K562 (cell line): ENCODE measurements around the gene NOM1. TPM values are rescaled to one million over a fixed set of nuclear protein-coding genes. Genes with fewer than 3 reads are reported as not detected.

ENCODE experiments used
- ADNP ChIP-seq: fragments of 200-800 bp; sonication (Bioruptor generic); IDR thresholded peaks from 2 replicates; pipeline ENCODE4 v1.6.1; 2016; ENCODE audit warnings: missing genetic modification characterization, missing compliant biosample characterization
- BCOR ChIP-seq: fragments of 450-650 bp; IDR thresholded peaks from 2 replicates; pipeline ENCODE4 v1.6.1; 2016
- CREB1 ChIP-seq, 2 experiments: sonication (generic) in 1 of 2; formaldehyde crosslinking in 1 of 2; IDR thresholded peaks; 2 replicates each; pipeline versions ENCODE4 v1.6.1 to v1.8.0; 2012 to 2022; ENCODE audit warnings: inconsistent platforms in 1 of 2, mild to moderate bottlenecking in 1 of 2, missing genetic modification reagents in 1 of 2, moderate library complexity in 1 of 2
- ETV1 ChIP-seq: fragments of 450-650 bp; conservative IDR thresholded peaks from 2 replicates; pipeline ENCODE4 v1.6.1; 2016; ENCODE audit warnings: missing genetic modification characterization, control low read depth, low read depth, missing compliant biosample characterization
- FOXK1 ChIP-seq: sonication (generic); formaldehyde crosslinking; IDR thresholded peaks from 2 replicates; pipeline ENCODE4 v1.8.0; 2022; ENCODE audit warnings: missing genetic modification reagents, mild to moderate bottlenecking, borderline replicate concordance
- GTF2F1 ChIP-seq: IDR thresholded peaks from 2 replicates; pipeline ENCODE4 v1.6.1; 2011; ENCODE audit warnings: low read depth, low read length, improper control_type of control experiment
- HMBOX1 ChIP-seq: sonication (generic); IDR thresholded peaks from 2 replicates; pipeline ENCODE4 v1.6.1; 2016
- HMG20A ChIP-seq: fragments of 450-650 bp; formaldehyde crosslinking; conservative IDR thresholded peaks from 2 replicates; pipeline ENCODE4 v1.4.0; 2020; ENCODE audit warnings: mild to moderate bottlenecking, mixed read lengths
- HNRNPLL ChIP-seq: fragments of 200-400 bp; formaldehyde crosslinking; IDR thresholded peaks from 2 replicates; pipeline ENCODE4 v1.6.1; 2017; ENCODE audit warnings: low read length, low read depth, mild to moderate bottlenecking; ENCODE audit not compliant: poor library complexity, severe bottlenecking
- ILF3 ChIP-seq: fragments of 450-650 bp; IDR thresholded peaks from 2 replicates; pipeline ENCODE4 v1.6.1; 2018; ENCODE audit warnings: antibody characterized with exemption, mild to moderate bottlenecking, moderate library complexity, borderline replicate concordance
- MAZ ChIP-seq, 2 experiments: fragments of 450-650 bp in 1 of 2; sonication (generic) in 1 of 2; formaldehyde crosslinking; IDR thresholded peaks in 1 of 2; conservative IDR thresholded peaks in 1 of 2; 2 replicates each; pipeline versions ENCODE4 v1.4.0 to v1.5.0; 2020; ENCODE audit warnings: mild to moderate bottlenecking in 1 of 2, missing genetic modification reagents in 1 of 2
- MYBL2 ChIP-seq, 2 experiments: fragments of 450-650 bp in 1 of 2; sonication (generic) in 1 of 2; formaldehyde crosslinking in 1 of 2; IDR thresholded peaks; 2 replicates each; pipeline versions ENCODE4 v1.6.1 to v1.8.1; 2017 to 2022; ENCODE audit warnings: borderline replicate concordance in 1 of 2, inconsistent platforms in 1 of 2, low read depth in 1 of 2, mild to moderate bottlenecking in 1 of 2, missing genetic modification reagents in 1 of 2, moderate library complexity in 1 of 2
- MYC ChIP-seq, 2 experiments: fragments of 250-450 bp in 1 of 2; sonication (Bioruptor Pico) in 1 of 2; IDR thresholded peaks; 2 replicates each; pipeline versions ENCODE4 v1.5.1 to v1.6.1; 2012 to 2021; ENCODE audit warnings: low read depth in 2 of 2, borderline replicate concordance in 1 of 2, improper control_type of control experiment in 1 of 2, low read length in 1 of 2, mild to moderate bottlenecking in 1 of 2, moderate library complexity in 1 of 2
- NFATC3 ChIP-seq: fragments of 450-650 bp; IDR thresholded peaks from 2 replicates; pipeline ENCODE4 v1.6.1; 2017; ENCODE audit warnings: mild to moderate bottlenecking
- PHB2 ChIP-seq: fragments of 450-650 bp; IDR thresholded peaks from 2 replicates; pipeline ENCODE4 v1.6.1; 2017; ENCODE audit warnings: low read depth
- PHTF2 ChIP-seq: fragments of 250-450 bp; sonication (Bioruptor Pico); IDR thresholded peaks from 2 replicates; pipeline ENCODE4 v1.5.0; 2021; ENCODE audit warnings: mild to moderate bottlenecking
- POLR2A ChIP-seq: fragments of 450-650 bp; conservative IDR thresholded peaks from 2 replicates; pipeline ENCODE4 v1.6.1; 2016
- PRPF4 ChIP-seq: fragments of 200-400 bp; formaldehyde crosslinking; IDR thresholded peaks from one replicate; pipeline ENCODE4 v1.6.1; 2017; ENCODE audit warnings: low read length, low read depth, mild to moderate bottlenecking; ENCODE audit not compliant: insufficient read depth, poor library complexity, severe bottlenecking
- RNF2 ChIP-seq: sonication (generic); IDR thresholded peaks from 2 replicates; pipeline ENCODE4 v1.6.1; 2016
- SMAD3 ChIP-seq: fragments of 450-650 bp; formaldehyde crosslinking; conservative IDR thresholded peaks from 2 replicates; pipeline ENCODE4 v1.4.0; 2020; ENCODE audit warnings: mild to moderate bottlenecking
- SPI1 ChIP-seq: IDR thresholded peaks from 2 replicates; pipeline ENCODE4 v1.6.1; 2011; ENCODE audit warnings: low read depth, low read length, control low read depth, borderline replicate concordance
- TCF3 ChIP-seq: sonication (generic); formaldehyde crosslinking; IDR thresholded peaks from 2 replicates; pipeline ENCODE4 v1.4.0; 2020; ENCODE audit warnings: mild to moderate bottlenecking, missing genetic modification reagents
- TOE1 ChIP-seq, 2 experiments: fragments of 450-650 bp in 1 of 2; sonication (generic) in 1 of 2; formaldehyde crosslinking in 1 of 2; IDR thresholded peaks; 2 replicates each; pipeline versions ENCODE4 v1.7.1 to v1.8.0; 2016 to 2022; ENCODE audit warnings: borderline replicate concordance in 2 of 2, mild to moderate bottlenecking in 2 of 2, antibody characterized with exemption in 1 of 2, inconsistent platforms in 1 of 2, low read depth in 1 of 2, missing genetic modification reagents in 1 of 2, moderate library complexity in 1 of 2
- U2AF1 ChIP-seq: fragments of 200-400 bp; formaldehyde crosslinking; optimal IDR thresholded peaks from 2 replicates; pipeline ENCODE3; 2017; ENCODE audit warnings: mild to moderate bottlenecking, low read depth, low read length, moderate library complexity
- ZNF311 ChIP-seq: fragments of 250-450 bp; sonication (Bioruptor Pico); IDR thresholded peaks from 2 replicates; pipeline ENCODE4 v1.4.0; 2020; ENCODE audit warnings: mild to moderate bottlenecking, moderate library complexity
- ZNF354B ChIP-seq: fragments of 250-450 bp; sonication (Bioruptor Pico); IDR thresholded peaks from 2 replicates; pipeline ENCODE4 v1.4.0; 2020
- ZNF41 ChIP-seq: fragments of 250-450 bp; sonication (Bioruptor Pico); conservative IDR thresholded peaks from 2 replicates; pipeline ENCODE4 v1.4.0; 2020; ENCODE audit warnings: mild to moderate bottlenecking
- polyA plus RNA-seq, 8 experiments: library from polyadenylated mRNA; depleted of rRNA in 4 of 8; stranded (reverse) in 5 of 8; unstranded in 3 of 8; fragments of >200 nt; fragmentation: Nextera tagmentation in 2 of 8; fragmentation: Illumina TruSeq in 1 of 8; extraction: Ambion mirVana in 2 of 8; extraction: Trizol in 1 of 8; gene quantifications; 2 replicates each; pipeline versions ENCODE4 v1.2.1 to v1.2.3, GENCODE V29; 2011 to 2014; ENCODE audit warnings: inconsistent platforms in 1 of 8, missing spikeins in 1 of 8
- total RNA-seq, 7 experiments: library from RNA; depleted of rRNA in 6 of 7; stranded (reverse); fragments of >200 nt in 6 of 7; fragmentation: Illumina TruSeq in 2 of 7; extraction: Trizol in 2 of 7; gene quantifications; 2 replicates each; pipeline versions ENCODE4 v1.2.1 to v1.2.3, GENCODE V29; 2011 to 2021; ENCODE audit warnings: low replicate concordance in 1 of 7

NOM1 gene
- total and polyA plus RNA-seq, 9 of the 15 experiments (the other 6 are each of a cell fraction or from before 2014, with no cell fraction given): 6.8 to 47.3 (median 37.4) TPM

DNA sequence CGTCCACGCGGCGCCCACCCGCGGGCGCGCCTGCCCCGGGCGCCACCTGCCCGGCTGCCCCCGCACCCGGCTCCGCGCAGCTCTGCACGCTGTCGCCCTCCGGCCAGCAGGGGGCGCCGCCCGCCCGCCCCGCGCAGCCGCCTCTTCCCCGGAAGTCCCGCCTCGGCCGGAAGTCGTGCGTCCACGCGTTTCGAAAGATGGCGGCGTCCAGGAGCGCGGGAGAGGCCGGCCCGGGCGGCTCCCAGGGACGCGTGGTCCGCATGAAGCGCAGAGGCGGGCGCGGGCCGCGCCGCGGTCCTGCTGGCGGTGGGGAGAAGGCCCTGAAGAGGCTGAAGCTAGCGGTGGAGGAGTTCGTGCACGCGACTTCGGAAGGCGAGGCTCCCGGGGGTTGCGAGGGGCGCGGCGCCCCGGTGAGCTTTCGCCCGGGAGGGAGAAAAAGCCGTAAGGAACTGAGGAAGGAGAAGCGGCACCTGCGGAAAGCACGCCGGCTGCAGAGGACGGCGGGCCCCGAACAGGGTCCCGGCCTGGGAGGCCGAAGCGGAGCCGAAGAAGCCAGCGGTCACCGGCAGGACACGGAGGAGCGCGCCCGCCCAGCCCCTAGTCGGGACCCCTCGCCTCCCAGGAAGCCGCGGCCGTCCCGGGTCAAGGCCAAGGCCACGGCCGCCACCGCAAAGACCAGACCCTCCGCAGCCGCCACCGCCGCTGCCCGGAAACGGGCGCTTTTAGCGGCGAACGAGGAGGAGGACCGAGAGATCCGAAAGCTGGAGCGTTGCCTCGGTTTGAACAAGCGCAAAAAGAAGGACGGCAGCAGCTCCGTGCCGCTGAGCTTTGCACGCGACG, at the start of gene NOM1 (continued):
- TF ChIP-seq HMBOX1 (no peak), POLR2A (peak; percentile 94), TCF3 (peak; percentile 33; the same call in 1 of the 2 replicates), U2AF1 (peak; percentile 99), NFATC3 (no peak), ADNP (tag) (no peak; the same call in 1 of the 2 replicates), FOXK1 (CRISPR knock-in tag) (no peak), ZNF41 (no peak), ZNF311 (CRISPR knock-in tag) (no peak), PHTF2 (CRISPR knock-in tag) (no peak), SPI1 (no peak), HMG20A (CRISPR knock-in tag) (no peak), MYC (IDR thresholded peaks at IDR 0.05; ENCODE audit: low read depth, low read length) (peak; percentile 99), MYC (CRISPR knock-in tag; IDR thresholded peaks at IDR 0.05; ENCODE audit: borderline replicate concordance, low read depth) (peak; percentile 53; the same call in 1 of the 2 replicates), BCOR (no peak), MYBL2 (IDR thresholded peaks at IDR 0.05; ENCODE audit: low read depth) (no peak), MYBL2 (CRISPR knock-in tag; IDR thresholded peaks at IDR 0.05; ENCODE audit: borderline replicate concordance) (no peak), TOE1 (IDR thresholded peaks at IDR 0.05; ENCODE audit: borderline replicate concordance) (no peak), TOE1 (CRISPR knock-in tag; IDR thresholded peaks at IDR 0.05; ENCODE audit: borderline replicate concordance, low read depth) (no peak), PRPF4 (no peak), SMAD3 (CRISPR knock-in tag) (no peak), ETV1 (0 out of 2 replicates have a peak, but pooled peaks have one; percentile 34), GTF2F1 (no peak), MAZ (CRISPR knock-in tag; conservative IDR thresholded peaks at IDR 0.05 in 1 of 2, IDR thresholded peaks at IDR 0.05 in 1 of 2) (peak; percentile 23 to 78; a peak in 2 of 4 replicates), CREB1 (IDR thresholded peaks at IDR 0.05) (peak; percentile 77), CREB1 (CRISPR knock-in tag; IDR thresholded peaks at IDR 0.05) (peak; percentile 81), HNRNPLL (peak; percentile 91), RNF2 (peak; percentile 53; the same call in 1 of the 2 replicates), PHB2 (no peak), ZNF354B (no peak), ILF3 (peak; percentile 70; the same call in 1 of the 2 replicates)
